Esophagus squamous epithelium (tissue), 5 donors: Measurements from ENCODE around the gene F2RL1. TPM values are rescaled to one million over a fixed set of nuclear protein-coding genes. Genes with fewer than 3 reads are reported as not detected.
"Not testable (repeated sequence)": the region's sequence is repeated elsewhere in the genome, so short reads cannot be mapped to it uniquely, and the experiment has no call there.

ENCODE experiments used
- DNase-seq: peaks from one replicate; lab custom pipeline; 2025; lab: John Stamatoyannopoulos, UW
- H3K27ac ChIP-seq, 4 donors: fragments of 200-600 bp; sonication (generic); one replicate each; pipeline ENCODE4 v1.5.1; 2016 to 2019; ENCODE audit warnings: mild to moderate bottlenecking in 1 of 4
- H3K27me3 ChIP-seq, 4 donors: fragments of 200-600 bp; sonication (generic); 1 replicate in 3 of 4; 2 replicates in 1 of 4; pipeline versions ENCODE4 v1.5.1 to v1.6.0; 2017 to 2021; ENCODE audit warnings: antibody characterized with exemption in 1 of 4
- H3K36me3 ChIP-seq, 3 donors: fragments of 200-600 bp; sonication (generic); one replicate each; pipeline ENCODE4 v1.5.1; 2016 to 2019
- H3K4me1 ChIP-seq, 3 donors: fragments of 200-600 bp; sonication (generic); one replicate each; pipeline ENCODE4 v1.5.1; 2017 to 2019
- H3K4me3 ChIP-seq, 4 donors: fragments of 200-600 bp; sonication (generic); 1 replicate in 3 of 4; 2 replicates in 1 of 4; pipeline ENCODE4 v1.5.1; 2016 to 2019; ENCODE audit warnings: mild to moderate bottlenecking in 2 of 4, moderate library complexity in 1 of 4
- H3K9me3 ChIP-seq, 3 donors: fragments of 200-600 bp; sonication (generic); one replicate each; pipeline ENCODE4 v1.5.1; 2016 to 2019
- POLR2A ChIP-seq, 4 donors: fragments of 450-650 bp; IDR thresholded peaks; one replicate each; pipeline ENCODE4 v1.6.1; 2017; ENCODE audit warnings: antibody characterized with exemption in 4 of 4, mild to moderate bottlenecking in 4 of 4, moderate library complexity in 3 of 4
- WGBS, 2 donors: methylation state at CpG; one replicate each; pipeline ENCODE4 v1.1.5; 2018; 5-methylcytosine and 5-hydroxymethylcytosine counted together
- intact Hi-C: fragments of 100-400 bp; cut with DNase I; formaldehyde crosslinking; loops from one replicate; pipeline ENCODE4 v1.15.0; 2022
- total RNA-seq, 4 donors: library from RNA; depleted of rRNA; stranded (reverse); fragments of >200 nt; gene quantifications; one replicate each; pipeline ENCODE4 v1.1.0, GENCODE V29; 2016
- TF ChIP-seq, protein P1 (sequence below), 6 experiments: fragments of 450-650 bp in 4 of 6; fragments of 200-600 bp in 2 of 6; sonication (generic) in 2 of 6; IDR thresholded peaks; one replicate each; pipeline ENCODE4 v1.5.1; 2016 to 2019; ENCODE audit warnings: antibody characterized with exemption in 6 of 6, mild to moderate bottlenecking in 4 of 6, moderate library complexity in 4 of 6
- donor health status: DM: yes; HTN: yes; CAD: no.

F2RL1 gene
- total RNA-seq, 4 donors from 2014 or later: 9.0 to 15.8 (median 11.8) TPM

DNA sequence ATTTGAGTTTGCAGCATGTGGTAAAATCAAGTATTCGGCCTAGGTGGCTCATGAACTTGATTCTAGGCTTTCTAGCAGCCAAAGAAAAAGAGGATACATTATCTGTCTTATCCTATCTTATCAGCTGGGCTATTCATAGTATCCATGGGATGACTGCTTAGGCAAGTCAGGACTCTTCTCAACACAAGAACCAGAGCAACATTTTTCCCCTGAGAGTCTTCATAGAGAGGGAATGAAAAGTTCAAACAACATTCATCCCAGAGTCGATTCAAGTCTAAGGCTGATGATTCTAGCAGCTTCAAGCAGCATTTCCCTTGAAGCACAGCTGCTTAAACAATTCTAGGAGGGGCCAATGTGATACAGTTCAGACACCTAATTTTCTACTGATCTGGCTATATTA is 33.9 kb downstream of the F2RL1 start:
- no peak overlapping the region for H3K27ac ChIP-seq
- TF ChIP-seq, protein P1, sequence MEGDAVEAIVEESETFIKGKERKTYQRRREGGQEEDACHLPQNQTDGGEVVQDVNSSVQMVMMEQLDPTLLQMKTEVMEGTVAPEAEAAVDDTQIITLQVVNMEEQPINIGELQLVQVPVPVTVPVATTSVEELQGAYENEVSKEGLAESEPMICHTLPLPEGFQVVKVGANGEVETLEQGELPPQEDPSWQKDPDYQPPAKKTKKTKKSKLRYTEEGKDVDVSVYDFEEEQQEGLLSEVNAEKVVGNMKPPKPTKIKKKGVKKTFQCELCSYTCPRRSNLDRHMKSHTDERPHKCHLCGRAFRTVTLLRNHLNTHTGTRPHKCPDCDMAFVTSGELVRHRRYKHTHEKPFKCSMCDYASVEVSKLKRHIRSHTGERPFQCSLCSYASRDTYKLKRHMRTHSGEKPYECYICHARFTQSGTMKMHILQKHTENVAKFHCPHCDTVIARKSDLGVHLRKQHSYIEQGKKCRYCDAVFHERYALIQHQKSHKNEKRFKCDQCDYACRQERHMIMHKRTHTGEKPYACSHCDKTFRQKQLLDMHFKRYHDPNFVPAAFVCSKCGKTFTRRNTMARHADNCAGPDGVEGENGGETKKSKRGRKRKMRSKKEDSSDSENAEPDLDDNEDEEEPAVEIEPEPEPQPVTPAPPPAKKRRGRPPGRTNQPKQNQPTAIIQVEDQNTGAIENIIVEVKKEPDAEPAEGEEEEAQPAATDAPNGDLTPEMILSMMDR (IDR thresholded peaks at IDR 0.05): no peak
- no peak for TF ChIP-seq POLR2A (IDR thresholded peaks at IDR 0.05)
- no peaks in the 10 kb centered on the region for H3K9me3 ChIP-seq
- H3K4me3 ChIP-seq: no peak overlapping the region
- intact Hi-C loops: no loop called here
- peaks cover 0 to 32% (median 0%) of the 10 kb centered on the region in 4 donors for H3K27me3 ChIP-seq
- no peak for DNase-seq
- WGBS, 2 donors: 0 to 56% methylated on average over 1 to 2 of the region's 2 CpGs
- H3K4me1 ChIP-seq: no peaks in the 10 kb centered on the region
- H3K36me3 ChIP-seq: no peaks in the 10 kb centered on the region

DNA sequence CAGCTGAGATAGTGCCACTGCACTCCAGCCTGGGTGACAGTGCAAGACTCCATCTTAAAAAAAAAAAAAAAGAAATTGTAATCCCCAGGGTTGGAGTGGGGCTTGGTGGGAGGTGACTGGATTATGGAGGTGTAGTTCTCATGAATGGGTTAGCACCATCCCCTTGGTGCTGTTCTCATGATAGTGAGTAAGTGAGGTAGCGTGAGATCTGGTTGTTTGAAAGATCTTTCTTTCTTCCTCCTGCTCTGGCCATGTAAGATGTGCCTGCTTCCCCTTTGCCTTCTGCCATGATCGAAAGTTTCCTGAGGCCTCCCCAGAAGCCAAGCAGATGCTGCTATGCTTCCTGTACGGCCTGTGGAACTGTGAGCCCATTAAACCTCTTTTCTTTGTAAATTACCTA is 34.9 kb downstream of the F2RL1 start:
- intact Hi-C loops, DNase-seq, H3K9me3 ChIP-seq, H3K36me3 ChIP-seq, H3K4me3 ChIP-seq, H3K27ac ChIP-seq, H3K4me1 ChIP-seq: not testable (repeated sequence)
- 73 to 77% methylated on average over 3 of the region's 3 CpGs for WGBS, 2 donors
- peaks cover 0 to 24% (median 0%) of the 10 kb centered on the region in 4 donors for H3K27me3 ChIP-seq

DNA sequence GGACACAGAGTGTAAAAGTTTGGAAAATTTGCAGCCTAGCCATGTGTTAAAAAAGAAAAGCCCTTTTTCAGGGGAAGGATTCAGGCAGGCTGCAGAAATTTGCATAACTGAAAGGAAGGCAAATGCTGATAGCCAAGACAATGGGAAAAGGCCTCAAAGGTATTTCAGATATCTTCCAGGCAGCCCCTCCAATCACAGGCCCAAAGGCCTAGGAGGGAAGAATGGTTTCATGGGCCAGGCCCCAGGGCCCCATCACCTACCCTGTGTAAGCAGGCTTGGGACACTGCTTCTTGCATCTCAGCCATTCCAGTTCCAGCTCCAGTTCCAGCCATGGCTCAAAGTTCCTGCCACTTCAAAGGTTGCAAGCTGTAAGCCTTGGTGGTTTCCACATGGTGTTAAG is 35.8 kb downstream of the F2RL1 start:
- H3K27me3 ChIP-seq: peaks cover 0 to 16% (median 0%) of the 10 kb centered on the region in 4 donors
- no peaks in the 10 kb centered on the region for H3K4me1 ChIP-seq

DNA sequence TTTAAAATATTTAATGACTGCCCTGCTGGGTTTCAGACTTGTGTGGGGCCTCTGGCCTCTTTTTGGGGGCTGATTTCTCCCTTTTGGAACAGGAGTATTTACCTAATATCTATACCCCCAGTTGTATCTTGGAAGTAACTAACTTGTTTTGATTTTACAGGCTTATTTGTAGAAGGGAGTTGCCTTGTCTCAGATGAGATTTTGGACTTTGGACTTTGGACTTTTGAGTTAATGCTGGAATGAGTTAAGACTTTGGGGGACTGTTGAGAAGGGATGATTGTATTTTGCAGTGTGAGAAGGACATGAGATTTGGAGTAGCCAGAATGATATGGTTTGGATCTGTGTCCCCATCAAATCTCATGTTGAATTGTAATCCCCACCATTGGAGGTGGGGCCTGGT is 36.7 kb downstream of the F2RL1 start:
- H3K4me3 ChIP-seq, DNase-seq, H3K36me3 ChIP-seq, intact Hi-C loops, H3K4me1 ChIP-seq, H3K9me3 ChIP-seq, H3K27me3 ChIP-seq: not testable (repeated sequence)
- H3K27ac ChIP-seq: peak overlapping the region in 1 of 4 donors; percentile 55

More for the DNA sequence above, 35.8 kb downstream of the F2RL1 start:
- Histone ChIP-seq H3K36me3 (no peaks in the 10 kb centered on the region), H3K4me3 (no peak overlapping the region), H3K27ac (no peak overlapping the region), H3K9me3 (no peaks in the 10 kb centered on the region)
- no peak for DNase-seq
- TF ChIP-seq POLR2A (IDR thresholded peaks at IDR 0.05): no peak
- TF ChIP-seq, protein P1 (IDR thresholded peaks at IDR 0.05): no peak
- intact Hi-C loops: no loop called here

DNA sequence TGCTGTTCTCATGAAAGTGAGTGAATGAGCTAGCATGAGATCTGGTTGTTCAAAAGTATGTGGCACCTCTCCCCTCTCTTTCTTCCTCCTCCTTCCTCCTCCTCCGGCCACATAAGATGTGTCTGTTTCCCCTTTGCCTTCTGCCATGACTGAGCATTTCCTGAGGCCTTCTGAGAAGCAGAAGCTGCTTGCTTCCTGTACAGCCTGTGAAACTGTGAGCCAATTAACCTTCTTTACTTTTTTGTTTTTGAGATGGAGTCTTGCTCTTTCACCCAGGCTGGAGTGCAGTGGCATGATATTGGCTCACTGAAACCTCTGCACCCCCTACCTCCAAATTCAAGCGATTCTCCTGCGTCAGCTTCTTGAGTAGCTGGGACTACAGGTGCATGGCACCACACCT is 37.1 kb downstream of the F2RL1 start:
- H3K27me3 ChIP-seq: peaks cover 0 to 5% (median 0%) of the 10 kb centered on the region in 4 donors
- DNase-seq: peak; percentile 5
- TF ChIP-seq, protein P1 (IDR thresholded peaks at IDR 0.05): no peak
- no peak for TF ChIP-seq POLR2A (IDR thresholded peaks at IDR 0.05)
- H3K4me1 ChIP-seq: no peaks in the 10 kb centered on the region
- H3K27ac ChIP-seq: peak overlapping the region in 2 of 4 donors; percentile 30 to 55
- no peaks in the 10 kb centered on the region for H3K36me3 ChIP-seq
- no peak overlapping the region for H3K4me3 ChIP-seq
- intact Hi-C loops: no loop called here
- WGBS, 2 donors: 72 to 78% methylated on average over 3 of the region's 3 CpGs
- no peaks in the 10 kb centered on the region for H3K9me3 ChIP-seq

DNA sequence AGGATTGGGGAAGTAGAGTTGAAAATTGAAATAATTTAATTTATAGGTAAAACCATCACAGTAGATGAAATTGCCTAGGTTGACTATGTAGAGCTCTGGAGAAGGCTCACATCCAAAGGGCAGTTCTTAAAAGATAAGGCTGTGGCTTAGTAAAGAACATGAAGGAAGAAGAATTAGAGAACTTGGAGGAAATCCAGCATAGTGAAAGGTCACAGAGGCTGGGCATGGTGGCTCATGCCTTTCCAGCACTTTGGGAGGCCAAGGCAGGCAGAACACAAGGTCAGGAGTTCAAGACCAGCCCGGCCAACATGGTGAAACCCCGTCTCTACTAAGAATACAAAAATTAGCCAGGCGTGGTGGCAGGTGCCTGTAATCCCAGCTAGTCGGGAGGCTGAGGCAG is 38.0 kb downstream of the F2RL1 start:
- 76 to 79% methylated on average over 3 to 4 of the region's 4 CpGs for WGBS, 2 donors
- H3K36me3 ChIP-seq, H3K4me3 ChIP-seq, H3K4me1 ChIP-seq, intact Hi-C loops, DNase-seq, H3K27me3 ChIP-seq, H3K27ac ChIP-seq, H3K9me3 ChIP-seq: not testable (repeated sequence)

DNA sequence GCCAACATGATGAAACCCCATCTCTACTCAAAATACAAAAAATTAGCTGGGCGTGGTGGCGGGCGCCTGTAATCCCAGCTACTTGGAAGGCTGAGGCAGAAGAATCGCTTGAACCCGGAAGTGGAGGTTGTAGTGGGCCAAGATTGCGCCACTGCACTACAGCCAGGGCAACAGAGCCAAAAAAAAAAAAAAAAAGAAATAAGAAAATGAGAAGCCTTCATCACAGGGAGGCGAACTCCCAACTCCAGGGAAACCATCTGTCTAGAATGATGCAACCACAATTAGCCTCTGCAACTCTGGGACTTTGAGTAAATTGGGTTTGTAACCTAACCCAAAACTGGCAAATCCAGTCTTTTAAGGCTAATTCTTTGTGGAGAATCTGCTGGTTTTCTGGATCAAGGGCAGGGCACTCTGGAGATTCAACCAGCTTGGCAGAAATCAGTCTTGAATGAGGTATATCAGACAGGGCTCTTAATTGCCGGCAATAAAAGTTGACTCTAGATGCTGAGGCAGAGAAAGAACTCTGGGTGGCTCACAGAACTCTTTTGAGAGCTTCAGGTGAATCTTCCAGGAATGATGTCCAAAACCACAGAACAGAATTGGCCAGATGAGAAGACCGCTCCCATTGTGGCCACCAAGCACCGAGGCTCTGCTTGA is 40.9 kb downstream of the F2RL1 start:
- no peaks in the 10 kb centered on the region for H3K36me3 ChIP-seq
- no peak overlapping the region for H3K4me3 ChIP-seq
- H3K9me3 ChIP-seq: no peaks in the 10 kb centered on the region
- TF ChIP-seq POLR2A (IDR thresholded peaks at IDR 0.05): no peak
- TF ChIP-seq, protein P1 (IDR thresholded peaks at IDR 0.05): no peak
- peaks cover 0 to 5% (median 0%) of the 10 kb centered on the region in 3 donors for H3K4me1 ChIP-seq
- 76 to 77% methylated on average over 7 to 8 of the region's 10 CpGs for WGBS, 2 donors
- no peak for DNase-seq
- H3K27me3 ChIP-seq: no peaks in the 10 kb centered on the region
- H3K27ac ChIP-seq: no peak overlapping the region
- intact Hi-C loops: no loop called here
